HTR-8/SVneo (cell line): ENCODE measurements around the gene NR1D1.
A peak's percentile ranks its signal among the peaks of the same experiment; 100 is the strongest.

Experiments used
- DNase-seq: peaks from one replicate; pipeline ENCODE4 v3.0.0; 2011; ENCODE audit warnings: low spot score, mixed read lengths; ENCODE audit not compliant: insufficient read length
- FAIRE-seq: peaks from 2 replicates; lab custom pipeline; 2011; peaks lifted over from hg19 to GRCh38; lab: Jason Lieb, UNC

NR1D1 gene

DNA sequence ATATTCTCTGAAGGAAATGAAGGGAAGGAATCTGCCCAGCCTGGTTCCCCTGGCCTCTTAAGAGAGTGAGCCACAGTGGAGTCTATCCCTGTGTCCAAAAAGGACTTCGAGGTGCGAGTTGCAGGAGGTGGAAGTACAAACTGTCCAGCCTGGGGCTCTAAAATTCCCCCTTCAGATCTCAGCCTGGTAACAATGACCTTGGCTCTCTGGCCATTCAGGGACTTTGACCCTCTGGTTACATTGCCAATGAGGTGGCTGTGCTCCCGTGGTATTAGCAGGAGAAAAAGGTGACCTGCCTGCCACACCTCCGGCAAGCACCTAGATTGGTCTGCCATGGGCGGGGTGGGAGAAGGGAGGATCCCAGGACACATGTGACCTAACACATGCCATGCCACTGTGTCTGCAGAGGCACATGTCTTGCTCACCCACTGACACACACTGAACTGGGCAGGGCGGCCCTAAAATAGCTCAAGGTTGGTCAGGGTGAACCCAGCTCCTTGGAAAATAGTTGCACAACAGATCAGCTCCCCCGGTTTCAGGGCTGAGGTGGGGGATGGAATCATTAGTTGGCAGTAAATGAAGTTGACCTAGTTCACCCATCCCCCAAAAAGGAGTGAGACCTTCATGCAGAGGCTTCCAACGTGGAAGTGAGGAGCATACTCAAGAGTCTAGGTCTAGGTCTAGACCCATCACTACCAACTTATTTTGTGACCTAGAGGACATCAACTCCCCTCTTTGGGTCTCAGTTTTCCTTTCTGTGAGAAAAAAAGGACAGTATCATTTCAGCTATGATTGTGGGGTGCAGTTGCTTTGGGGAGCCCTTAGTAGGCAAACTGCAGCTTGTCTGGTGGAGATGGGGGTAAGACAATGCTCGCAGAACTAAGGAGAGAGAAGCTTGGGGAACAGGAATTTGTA is 2.2 kb downstream of the NR1D1 start:
- no peak for DNase-seq
- peak; percentile 9 for FAIRE-seq

DNA sequence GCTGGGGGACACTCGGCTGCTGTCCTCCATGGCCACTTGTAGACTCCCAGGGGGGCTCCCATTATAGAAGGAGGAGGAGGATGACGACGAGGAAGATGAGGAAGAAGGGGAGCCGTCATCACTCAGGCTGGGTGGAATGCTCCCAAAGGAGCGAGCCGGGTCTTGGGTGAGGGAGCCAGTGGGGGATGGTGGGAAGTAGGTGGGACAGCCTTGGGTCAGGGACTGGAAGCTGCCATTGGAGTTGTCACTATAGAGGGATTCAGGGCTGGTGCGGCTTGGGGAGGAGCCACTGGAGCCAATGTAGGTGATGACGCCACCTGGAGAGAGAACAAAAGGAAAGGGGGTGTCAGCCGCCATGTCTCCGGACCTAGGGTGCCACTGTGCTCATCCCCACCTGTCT is 3.3 kb downstream of the NR1D1 start:
- DNase-seq = no peak
- no peak for FAIRE-seq

DNA sequence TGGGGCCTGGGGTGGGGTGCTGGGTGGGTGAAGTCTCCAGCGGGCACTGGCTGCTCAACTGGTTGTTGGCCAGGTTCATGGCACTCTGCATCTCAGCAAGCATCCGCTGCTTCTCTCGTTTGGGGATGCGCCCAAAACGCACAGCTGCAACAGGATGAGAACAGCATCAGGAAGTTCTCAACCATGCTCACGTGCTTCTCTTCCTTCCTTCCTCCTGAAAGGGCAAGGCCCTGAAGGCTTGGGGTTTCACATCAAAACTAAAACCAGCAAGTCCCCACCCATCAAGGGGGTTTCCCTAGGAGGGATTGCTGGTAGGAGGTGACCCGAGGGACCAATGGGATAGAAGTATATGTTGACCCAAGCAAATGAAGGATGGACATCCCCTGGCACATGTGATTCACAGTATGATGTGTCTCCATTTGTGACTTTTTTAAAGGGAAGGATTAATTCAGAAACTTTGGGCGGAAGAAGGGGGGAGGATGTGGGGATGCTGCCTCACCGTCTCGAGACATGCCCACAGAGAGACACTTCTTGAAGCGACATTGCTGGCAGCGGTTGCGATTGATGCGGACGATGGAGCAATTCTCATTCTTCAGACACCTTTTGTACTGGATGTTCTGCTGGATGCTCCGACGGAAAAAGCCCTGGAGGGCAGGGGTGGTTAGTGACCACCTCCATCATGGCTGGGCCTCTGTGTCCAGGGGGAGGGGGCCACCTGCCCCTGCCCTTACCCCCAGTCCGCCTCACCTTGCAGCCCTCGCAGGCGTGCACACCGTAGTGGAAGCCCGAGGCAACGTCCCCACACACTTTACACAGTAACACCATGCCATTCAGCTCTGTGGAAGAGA is 4.2 kb downstream of the NR1D1 start:
- DNase-seq = no peak
- FAIRE-seq = no peak

DNA sequence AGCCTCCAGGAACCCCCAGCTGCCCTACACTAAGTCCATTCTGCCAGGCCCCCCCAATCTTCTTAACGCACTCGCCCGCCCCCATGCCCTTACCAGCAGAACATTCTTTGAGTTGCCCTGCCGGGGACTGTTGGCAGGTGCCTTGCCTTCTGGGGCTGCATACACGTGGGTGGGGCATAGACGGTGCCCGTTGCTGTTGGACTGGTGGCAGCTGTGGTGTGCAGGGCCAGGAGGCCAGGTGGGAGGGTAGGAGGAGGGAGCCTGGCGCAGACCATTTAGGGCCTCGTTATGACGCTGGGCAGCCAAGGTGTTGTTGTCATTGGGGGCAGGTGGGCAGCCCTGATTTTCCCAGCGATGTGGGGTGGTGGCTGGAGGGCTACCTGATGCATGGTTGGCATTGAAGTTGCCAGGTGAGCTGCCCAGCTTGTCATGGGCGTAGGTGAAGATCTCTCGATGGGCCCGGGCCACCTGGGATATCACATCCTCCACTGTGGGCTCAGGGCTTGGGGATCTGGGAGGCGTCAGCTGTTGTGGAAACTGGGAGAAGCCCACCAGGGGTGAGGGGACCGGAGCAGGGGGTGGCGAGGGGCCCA is 4.9 kb downstream of the NR1D1 start:
- no peak for DNase-seq
- no peak for FAIRE-seq

DNA sequence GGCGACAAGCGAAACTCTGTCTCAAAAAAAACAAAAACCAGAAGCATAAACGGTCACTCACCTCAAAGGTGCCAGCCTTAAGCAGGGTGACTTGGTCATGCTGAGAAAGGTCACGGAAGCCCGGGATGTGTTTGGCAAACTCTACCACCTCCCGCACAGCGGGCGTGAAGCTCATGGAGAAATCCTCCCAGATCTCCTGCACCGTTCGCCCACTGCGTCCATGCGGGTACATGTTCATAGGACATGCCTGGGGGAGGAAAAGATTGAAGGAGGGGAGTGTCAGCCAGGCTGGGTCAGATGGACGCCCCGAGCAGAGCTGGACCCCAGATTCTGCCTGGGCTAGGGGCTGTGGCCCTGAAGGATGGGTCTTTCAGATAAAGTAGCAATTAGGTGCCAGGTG is 5.5 kb downstream of the NR1D1 start:
- FAIRE-seq (no peak), DNase-seq (no peak)

DNA sequence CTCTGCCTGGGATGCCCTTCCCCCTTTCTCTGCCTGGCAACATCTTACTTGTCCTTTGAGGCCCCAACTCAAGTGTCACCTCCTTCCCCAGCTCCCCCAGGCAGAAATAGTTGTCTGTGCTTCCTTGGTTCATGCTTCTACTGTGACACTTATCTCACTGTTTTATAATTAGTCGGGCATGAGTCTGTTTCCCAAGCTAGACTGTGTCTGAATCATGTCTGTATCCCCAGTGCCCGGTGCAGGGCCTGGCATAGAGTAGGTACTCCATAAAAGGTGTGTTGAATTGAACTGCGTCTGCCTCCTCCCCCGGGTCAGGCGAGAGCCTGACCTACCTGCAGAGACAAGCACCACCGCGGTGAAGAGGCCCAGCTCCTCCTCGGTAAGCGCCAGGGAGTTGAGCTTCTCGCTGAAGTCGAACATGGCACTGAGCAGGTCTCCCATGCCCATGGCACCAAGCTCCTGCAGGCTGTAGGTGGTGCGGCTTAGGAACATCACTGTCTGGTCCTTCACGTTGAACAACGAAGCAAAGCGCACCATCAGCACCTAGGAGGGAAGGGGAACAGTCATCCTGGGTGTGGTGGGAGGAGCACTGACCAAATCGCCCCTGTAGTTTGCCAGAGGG is 6.7 kb downstream of the NR1D1 start:
- FAIRE-seq (peak; percentile 64), DNase-seq (no peak)

DNA sequence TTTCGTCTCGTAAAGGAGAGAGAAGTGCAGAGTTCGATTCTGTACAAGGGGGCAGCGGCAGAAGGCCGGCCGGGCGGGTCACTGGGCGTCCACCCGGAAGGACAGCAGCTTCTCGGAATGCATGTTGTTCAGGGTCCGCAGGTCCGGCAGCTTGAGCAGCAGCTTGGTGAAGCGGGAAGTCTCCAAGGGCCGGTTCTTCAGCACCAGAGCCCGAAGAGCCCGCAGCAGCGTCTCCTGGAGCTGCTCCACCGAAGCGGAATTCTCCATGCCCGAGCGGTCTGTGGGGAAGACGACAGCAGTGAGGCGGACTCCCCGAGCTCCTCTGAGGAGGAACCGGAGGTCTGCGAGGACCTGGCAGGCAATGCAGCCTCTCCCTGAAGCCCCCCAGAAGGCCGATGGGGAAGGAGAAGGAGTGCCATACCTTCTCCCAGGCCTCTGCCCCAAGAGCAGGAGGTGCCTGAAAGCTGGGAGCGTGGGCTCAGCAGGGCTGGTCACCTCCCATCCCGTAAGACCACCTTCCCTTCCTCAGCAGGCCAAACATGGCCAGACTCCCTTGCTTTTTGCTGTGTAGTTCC is 7.3 kb downstream of the NR1D1 start:
- no peak for DNase-seq

DNA sequence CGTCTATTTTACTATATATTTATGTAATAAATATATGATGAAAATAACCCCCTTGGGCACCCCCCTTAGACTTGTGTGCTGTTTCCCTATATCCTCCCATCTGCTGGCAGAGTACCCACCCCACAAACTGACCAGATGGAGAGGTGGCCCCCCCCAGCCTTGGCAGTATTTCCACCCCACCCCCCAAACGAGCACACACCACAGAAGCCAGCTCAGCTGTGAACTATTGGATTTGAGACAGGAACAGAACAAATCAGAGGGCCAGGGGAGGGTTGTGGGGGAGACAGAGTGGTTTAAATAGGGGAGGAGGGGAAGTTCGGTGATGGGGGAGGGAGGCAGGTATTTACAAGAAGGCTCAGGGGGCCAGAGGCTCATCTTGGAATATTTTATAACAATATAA is 7.8 kb downstream of the NR1D1 start:
- DNase-seq = no peak
- FAIRE-seq = no peak

More for the DNA sequence above, 7.3 kb downstream of the NR1D1 start:
- FAIRE-seq = no peak

DNA sequence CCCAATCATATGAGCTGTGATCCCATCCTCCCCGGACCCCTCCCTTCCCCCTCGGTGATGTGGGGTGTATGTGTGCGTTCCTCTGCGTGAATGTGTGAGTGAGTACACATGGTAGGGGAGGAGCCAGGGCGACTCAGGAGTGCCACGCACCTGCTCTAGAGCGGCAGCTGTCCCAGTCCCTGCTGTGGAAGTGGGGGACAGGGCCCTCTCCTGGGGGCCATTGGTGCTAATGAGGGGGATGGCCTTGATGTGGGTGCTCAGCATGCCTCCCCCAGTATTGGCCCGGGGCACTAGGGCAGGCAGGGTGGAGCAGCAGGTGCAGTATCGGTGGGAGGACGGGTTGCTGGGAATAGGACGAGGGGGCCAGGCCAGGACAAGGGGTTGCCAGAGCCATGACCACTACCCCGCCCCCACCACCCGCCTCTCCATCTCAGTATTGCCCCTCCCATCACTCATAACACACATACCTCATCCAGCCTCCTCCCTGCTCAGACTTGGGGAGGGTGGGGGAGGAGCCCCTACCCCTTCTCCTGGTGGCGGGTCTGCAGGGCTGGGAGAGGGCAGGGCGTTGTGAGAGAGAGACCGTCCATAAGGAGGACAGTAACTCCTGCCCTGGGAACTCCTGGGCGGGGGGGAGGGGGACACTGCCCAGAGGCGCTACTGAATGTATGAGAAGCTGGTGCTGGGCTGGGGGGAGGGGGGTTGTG is 8.5 kb downstream of the NR1D1 start:
- DNase-seq (no peak), FAIRE-seq (peak; percentile 36)

DNA sequence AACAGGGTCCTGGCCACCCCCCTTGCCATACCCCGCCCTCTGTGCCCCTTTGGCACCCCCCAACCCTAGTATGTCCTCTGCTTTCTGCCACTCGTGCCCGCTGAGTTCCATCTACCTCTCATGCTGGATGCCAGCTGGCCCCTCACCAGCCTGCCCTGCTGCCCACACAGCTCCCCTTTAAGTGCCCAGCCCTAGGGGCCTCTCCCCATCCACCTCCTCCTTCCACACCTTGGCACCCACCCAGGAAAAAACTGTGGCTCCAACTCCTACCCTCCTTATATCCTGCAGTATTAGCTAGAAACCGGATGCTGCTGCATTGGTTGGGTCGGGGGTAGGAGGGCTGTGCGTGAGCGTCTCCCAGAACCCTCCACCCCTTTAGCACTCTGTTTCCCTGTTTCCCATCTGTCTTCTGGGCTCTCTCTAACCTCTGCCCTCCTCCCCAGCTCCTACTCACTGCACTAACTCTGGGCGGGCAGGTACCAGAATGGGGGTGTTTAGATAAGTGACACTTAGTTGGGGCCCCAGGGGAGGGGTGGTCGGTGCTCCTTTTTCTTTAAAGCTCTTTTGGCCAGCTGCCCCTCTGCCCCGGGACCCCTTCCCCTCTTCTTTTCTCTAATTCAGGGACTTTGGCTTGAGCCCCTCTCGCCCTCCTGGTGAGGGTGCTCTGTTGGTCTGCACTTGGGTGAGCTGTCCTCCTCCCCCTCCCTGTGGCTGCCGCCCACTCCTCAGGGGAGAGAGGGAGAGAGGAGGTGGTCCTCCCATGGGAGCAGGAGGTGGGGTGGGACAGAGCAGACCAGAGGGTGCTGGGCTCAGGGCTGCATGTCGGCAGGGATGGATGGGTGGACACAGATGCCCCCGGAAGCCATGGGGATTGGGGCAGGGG is 9.9 kb downstream of the NR1D1 start:
- FAIRE-seq = no peak
- DNase-seq = no peak

DNA sequence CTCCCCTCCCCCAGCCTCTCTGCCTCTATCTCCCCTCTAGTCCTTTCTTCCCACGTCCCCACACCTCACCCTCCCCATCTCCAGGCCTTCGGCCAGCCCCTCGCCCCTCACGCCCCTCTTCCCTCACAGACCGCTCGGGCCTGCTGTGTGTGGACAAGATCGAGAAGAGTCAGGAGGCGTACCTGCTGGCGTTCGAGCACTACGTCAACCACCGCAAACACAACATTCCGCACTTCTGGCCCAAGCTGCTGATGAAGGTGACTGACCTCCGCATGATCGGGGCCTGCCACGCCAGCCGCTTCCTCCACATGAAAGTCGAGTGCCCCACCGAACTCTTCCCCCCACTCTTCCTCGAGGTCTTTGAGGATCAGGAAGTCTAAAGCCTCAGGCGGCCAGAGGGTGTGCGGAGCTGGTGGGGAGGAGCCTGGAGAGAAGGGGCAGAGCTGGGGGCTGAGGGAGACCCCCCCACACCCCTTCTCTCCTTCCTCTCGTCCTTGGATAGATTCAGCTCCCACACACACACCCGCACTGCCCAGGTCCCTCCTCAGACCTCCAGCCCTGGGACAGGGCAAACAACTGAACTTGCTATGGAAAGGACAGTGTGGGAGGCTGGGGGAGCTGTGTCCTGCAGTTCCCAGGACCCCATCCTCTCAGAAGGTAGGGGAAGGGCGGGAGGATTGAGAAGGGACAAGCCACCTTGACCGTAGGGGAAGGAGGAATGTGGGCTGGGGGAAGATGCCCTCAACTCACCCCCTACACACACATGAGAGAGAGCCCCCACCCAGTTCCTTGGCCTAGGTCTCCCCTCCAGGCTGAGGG is 11.1 kb downstream of the NR1D1 start:
- DNase-seq = no peak
- no peak for FAIRE-seq

DNA sequence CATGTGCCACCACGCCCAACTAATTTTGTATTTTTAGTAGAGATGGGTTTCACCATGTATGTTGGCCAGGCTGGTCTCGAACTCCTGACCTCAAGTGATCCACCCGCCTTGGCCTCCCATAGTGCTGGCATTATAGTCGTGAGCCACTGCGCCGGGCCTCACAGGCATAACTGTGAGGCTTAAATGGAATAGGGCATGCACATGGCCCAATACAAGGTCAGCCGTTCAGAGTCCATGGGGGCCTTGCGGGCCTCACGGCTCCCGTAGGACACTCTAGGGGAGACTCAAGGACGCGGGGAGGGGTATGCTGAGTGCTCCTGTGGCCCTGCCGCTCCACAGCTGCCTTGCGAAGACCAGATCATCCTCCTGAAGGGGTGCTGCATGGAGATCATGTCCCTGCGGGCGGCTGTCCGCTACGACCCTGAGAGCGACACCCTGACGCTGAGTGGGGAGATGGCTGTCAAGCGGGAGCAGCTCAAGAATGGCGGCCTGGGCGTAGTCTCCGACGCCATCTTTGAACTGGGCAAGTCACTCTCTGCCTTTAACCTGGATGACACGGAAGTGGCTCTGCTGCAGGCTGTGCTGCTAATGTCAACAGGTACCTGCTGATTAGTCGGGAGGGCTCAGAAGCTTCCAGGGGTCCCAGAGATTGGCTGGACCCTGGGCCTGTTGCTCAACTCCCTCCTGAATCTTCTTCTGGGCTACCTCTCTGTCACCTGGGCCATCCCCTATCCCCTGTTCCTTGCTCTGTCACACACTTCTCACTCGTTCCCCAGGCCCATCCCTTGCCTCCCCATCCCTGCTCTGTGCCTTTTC is 12.3 kb downstream of the NR1D1 start:
- FAIRE-seq (peak; percentile 46), DNase-seq (no peak)

DNA sequence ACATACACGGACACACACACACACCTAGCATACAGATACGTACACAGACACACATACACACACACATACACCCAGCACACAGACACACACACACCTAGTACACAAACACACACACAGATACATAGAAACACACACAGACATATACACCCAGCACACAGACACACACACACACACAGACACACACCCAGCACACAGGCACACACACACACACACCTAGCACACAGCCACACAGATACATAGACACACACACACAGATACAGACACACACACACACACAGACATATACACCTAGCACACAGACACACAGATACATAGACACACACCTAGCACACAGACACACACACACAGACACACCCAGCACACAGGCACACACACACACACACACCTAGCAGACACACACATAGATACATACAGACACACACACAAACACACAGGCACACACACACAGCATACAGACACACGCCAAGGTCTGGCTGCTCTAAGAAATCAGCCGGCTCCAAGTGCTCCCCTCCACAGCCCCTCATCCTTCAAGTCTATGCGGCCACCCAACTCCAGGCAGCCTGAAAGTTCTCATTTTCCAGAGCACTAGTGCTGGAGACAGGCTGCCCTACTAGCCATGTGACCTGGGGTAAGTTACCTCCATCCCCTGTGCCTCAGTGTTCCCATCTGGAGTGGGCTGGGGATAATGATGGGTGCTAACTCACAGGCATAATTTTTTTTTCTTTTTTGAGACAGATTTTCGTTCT is 13.2 kb downstream of the NR1D1 start:
- peak; percentile 99 for FAIRE-seq
- no peak for DNase-seq

DNA sequence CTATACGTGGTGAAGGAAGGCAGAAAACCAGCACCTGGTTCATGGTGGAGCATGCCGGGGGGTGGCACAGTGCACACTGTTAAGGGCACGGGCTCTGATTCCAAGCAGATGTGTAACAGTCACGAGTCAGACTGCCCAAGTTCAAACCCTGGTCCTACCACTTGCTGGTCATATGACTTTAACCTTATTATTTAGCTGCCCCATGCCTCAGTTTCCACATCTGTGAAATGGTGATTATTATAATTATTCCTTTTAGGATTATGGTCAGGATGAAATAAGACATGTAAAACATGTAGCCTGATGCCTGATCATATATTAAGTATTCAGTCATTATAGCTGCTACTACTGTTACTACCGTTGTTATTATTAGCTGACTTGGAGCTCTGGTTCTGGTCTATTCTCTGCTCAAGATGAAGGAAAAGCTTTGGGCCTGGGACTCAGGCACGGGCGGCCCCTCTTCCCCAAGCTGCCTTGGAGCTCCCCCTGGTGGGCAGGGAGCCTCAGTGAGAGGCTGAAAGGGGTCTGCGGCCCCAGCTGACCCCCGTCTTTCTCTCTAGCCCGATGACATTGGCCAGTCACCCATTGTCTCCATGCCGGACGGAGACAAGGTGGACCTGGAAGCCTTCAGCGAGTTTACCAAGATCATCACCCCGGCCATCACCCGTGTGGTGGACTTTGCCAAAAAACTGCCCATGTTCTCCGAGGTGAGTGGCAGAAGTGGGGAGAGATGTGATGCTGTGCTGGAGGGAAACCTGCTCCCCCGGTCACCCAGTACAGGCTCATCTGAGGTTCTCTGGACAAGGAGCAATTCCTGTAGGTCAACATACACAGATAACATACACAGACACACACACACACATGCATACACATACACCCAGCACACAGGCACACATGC is 14.0 kb downstream of the NR1D1 start:
- FAIRE-seq (no peak), DNase-seq (no peak)

DNA sequence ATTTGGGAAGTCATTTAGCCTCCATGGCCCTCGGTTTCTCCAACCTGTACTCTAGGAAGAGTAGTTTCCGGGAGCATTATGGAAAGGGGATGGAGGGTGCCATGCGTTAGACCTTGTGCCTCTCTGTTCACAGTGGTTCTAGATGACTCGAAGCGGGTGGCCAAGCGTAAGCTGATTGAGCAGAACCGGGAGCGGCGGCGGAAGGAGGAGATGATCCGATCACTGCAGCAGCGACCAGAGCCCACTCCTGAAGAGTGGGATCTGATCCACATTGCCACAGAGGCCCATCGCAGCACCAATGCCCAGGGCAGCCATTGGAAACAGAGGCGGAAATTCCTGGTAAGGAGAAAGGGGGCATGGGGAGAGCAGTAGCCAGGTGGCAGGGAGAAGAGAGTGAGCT is 15.9 kb downstream of the NR1D1 start:
- DNase-seq (no peak), FAIRE-seq (peak; percentile 38)
